Gastroesophageal sphincter (tissue), 3 donors: ENCODE data around the gene EPB41L3.
"Not testable (repeated sequence)": the region's sequence is repeated elsewhere in the genome, so short reads cannot be mapped to it uniquely, and the experiment has no call there.

ENCODE experiments used
- CTCF ChIP-seq, 4 experiments: fragments of 200-600 bp in 2 of 4; fragments of 450-650 bp in 2 of 4; sonication (generic) in 1 of 4; IDR thresholded peaks; one replicate each; pipeline ENCODE4 v1.5.1; 2017 to 2019; ENCODE audit warnings: antibody characterized with exemption in 4 of 4, mild to moderate bottlenecking in 2 of 4, moderate library complexity in 2 of 4
- POLR2A ChIP-seq, 2 donors: fragments of 450-650 bp; IDR thresholded peaks; one replicate each; pipeline ENCODE4 v1.6.1; 2017; ENCODE audit warnings: antibody characterized with exemption in 2 of 2, mild to moderate bottlenecking in 2 of 2, moderate library complexity in 1 of 2
- POLR2AphosphoS5 ChIP-seq: sonication (generic); formaldehyde crosslinking; IDR thresholded peaks from one replicate; pipeline ENCODE4 v1.6.1; 2017; ENCODE audit warnings: antibody characterized with exemption

- not testable (repeated sequence) for TF ChIP-seq CTCF (IDR thresholded peaks at IDR 0.05); POLR2AphosphoS5; POLR2A (IDR thresholded peaks at IDR 0.05)
Measured at GRCh38 chr18:5488044-5488443, 55.8 kb downstream of the EPB41L3 start.
